Neural cell (in vitro differentiated cells): Measurements from ENCODE around the gene GADL1. TPM values are rescaled to one million over a fixed set of nuclear protein-coding genes. Genes with fewer than 3 reads are reported as not detected.

ENCODE experiments used
- H2AFZ ChIP-seq: fragments of 200-600, 300-800 bp; sonication (generic), shearing (Covaris generic); 2 replicates; pipeline ENCODE4 v1.6.0; 2014; ENCODE audit warnings: low read depth, mild to moderate bottlenecking, antibody characterized with exemption, low read length, moderate library complexity
- H3F3A ChIP-seq: fragments of 200-600 bp; shearing (Covaris generic); 2 replicates; pipeline ENCODE4 v1.6.1; 2016; ENCODE audit warnings: mild to moderate bottlenecking, moderate library complexity, mixed read lengths, antibody characterized with exemption, low read length; ENCODE audit not compliant: insufficient read depth, poor library complexity, severe bottlenecking
- H3K27ac ChIP-seq: fragments of 200-600, 300-800 bp; sonication (generic), shearing (Covaris generic); 2 replicates; pipeline ENCODE4 v1.5.1; 2014; ENCODE audit warnings: mild to moderate bottlenecking, low read length, moderate library complexity
- H3K27me3 ChIP-seq: fragments of 300-800, 200-600 bp; sonication (generic), shearing (Covaris generic); 2 replicates; pipeline ENCODE4 v1.6.0; 2014; ENCODE audit warnings: mild to moderate bottlenecking, low read depth, low read length, moderate library complexity; ENCODE audit not compliant: insufficient read depth
- H3K36me3 ChIP-seq: fragments of 300-800, 200-600 bp; sonication (generic), shearing (Covaris generic); 2 replicates; pipeline ENCODE4 v1.5.1; 2014; ENCODE audit warnings: mild to moderate bottlenecking, antibody characterized with exemption, low read length, moderate library complexity; ENCODE audit not compliant: insufficient read depth
- H3K4me2 ChIP-seq: fragments of 300-800, 200-600 bp; sonication (generic), shearing (Covaris generic); 2 replicates; pipeline ENCODE4 v1.6.0; 2014; ENCODE audit warnings: mild to moderate bottlenecking, low read length
- H3K4me3 ChIP-seq: fragments of 300-800, 200-600 bp; sonication (generic), shearing (Covaris generic); 2 replicates; pipeline ENCODE4 v1.5.1; 2014; ENCODE audit warnings: mild to moderate bottlenecking, low read length, moderate library complexity
- H3K79me2 ChIP-seq: fragments of 200-600 bp; shearing (Covaris generic); replicated peaks from 2 replicates; pipeline ENCODE4 v1.6.0; 2014; ENCODE audit warnings: mild to moderate bottlenecking, low read length, moderate library complexity; ENCODE audit not compliant: insufficient read depth
- H3K9ac ChIP-seq: fragments of 300-800, 200-600 bp; sonication (generic), shearing (Covaris generic); 2 replicates; pipeline ENCODE4 v1.6.1; 2016; ENCODE audit warnings: mild to moderate bottlenecking, low read length, mixed read lengths
- H3K9me2 ChIP-seq: fragments of 200-600 bp; shearing (Covaris generic); 2 replicates; pipeline ENCODE4 v1.6.1; 2016; ENCODE audit warnings: mild to moderate bottlenecking, low read length, mixed read lengths; ENCODE audit not compliant: insufficient read depth
- H3K9me3 ChIP-seq: fragments of 200-600, 300-800 bp; sonication (generic), shearing (Covaris generic); 2 replicates; pipeline ENCODE4 v1.6.1; 2016; ENCODE audit warnings: mild to moderate bottlenecking, mixed run types, low read length, moderate library complexity, mixed read lengths
- H4K20me1 ChIP-seq: fragments of 200-600 bp; shearing (Covaris generic); 2 replicates; pipeline ENCODE4 v1.6.1; 2016; ENCODE audit warnings: mild to moderate bottlenecking, mixed run types; ENCODE audit not compliant: insufficient read depth
- EP300 ChIP-seq: fragments of 450-650 bp; conservative IDR thresholded peaks from 2 replicates; pipeline ENCODE4 v1.6.1; 2014; ENCODE audit warnings: antibody characterized with exemption, mild to moderate bottlenecking, moderate library complexity; ENCODE audit not compliant: poor library complexity, severe bottlenecking
- EZH2 ChIP-seq: fragments of 200-600, 300-800 bp; shearing (Covaris generic), sonication (generic); IDR thresholded peaks from 2 replicates; pipeline ENCODE4 v1.6.1; 2014; ENCODE audit warnings: antibody characterized with exemption, low read length, borderline replicate concordance, mild to moderate bottlenecking; ENCODE audit not compliant: insufficient read depth, poor library complexity, severe bottlenecking
- MXI1 ChIP-seq: fragments of 450-650 bp; conservative IDR thresholded peaks from 2 replicates; pipeline ENCODE4 v1.6.1; 2014; ENCODE audit warnings: antibody characterized with exemption, mild to moderate bottlenecking; ENCODE audit not compliant: poor library complexity, severe bottlenecking
- POLR2AphosphoS5 ChIP-seq: IDR thresholded peaks from 2 replicates; pipeline ENCODE4 v1.6.1; 2012
- RAD21 ChIP-seq: fragments of 450-650 bp; conservative IDR thresholded peaks from 2 replicates; pipeline ENCODE4 v1.6.1; 2014; ENCODE audit warnings: antibody characterized with exemption, mild to moderate bottlenecking, moderate library complexity
- SMC3 ChIP-seq: fragments of 450-650 bp; conservative IDR thresholded peaks from 2 replicates; pipeline ENCODE4 v1.6.1; 2014; ENCODE audit warnings: antibody characterized with exemption, mild to moderate bottlenecking, moderate library complexity; ENCODE audit not compliant: poor library complexity
- TAF1 ChIP-seq: IDR thresholded peaks from 2 replicates; pipeline ENCODE4 v1.6.1; 2012; ENCODE audit warnings: low read depth
- polyA plus RNA-seq: library from polyadenylated mRNA; depleted of rRNA; stranded (reverse); fragments of >200 nt; gene quantifications from 2 replicates; pipeline ENCODE4 v1.2.3, GENCODE V29; 2014
- TF ChIP-seq, protein P1 (sequence below): IDR thresholded peaks from 2 replicates; pipeline ENCODE4 v1.6.1; 2012; ENCODE audit warnings: borderline replicate concordance
- TF ChIP-seq, protein P2 (sequence below): fragments of 450-650 bp; IDR thresholded peaks from 2 replicates; pipeline ENCODE4 v1.5.1; 2014; ENCODE audit warnings: antibody characterized with exemption, mild to moderate bottlenecking, moderate library complexity; ENCODE audit not compliant: poor library complexity, severe bottlenecking

Gene GADL1
- polyA plus RNA-seq, 1 donor from 2014 or later: not detected

DNA sequence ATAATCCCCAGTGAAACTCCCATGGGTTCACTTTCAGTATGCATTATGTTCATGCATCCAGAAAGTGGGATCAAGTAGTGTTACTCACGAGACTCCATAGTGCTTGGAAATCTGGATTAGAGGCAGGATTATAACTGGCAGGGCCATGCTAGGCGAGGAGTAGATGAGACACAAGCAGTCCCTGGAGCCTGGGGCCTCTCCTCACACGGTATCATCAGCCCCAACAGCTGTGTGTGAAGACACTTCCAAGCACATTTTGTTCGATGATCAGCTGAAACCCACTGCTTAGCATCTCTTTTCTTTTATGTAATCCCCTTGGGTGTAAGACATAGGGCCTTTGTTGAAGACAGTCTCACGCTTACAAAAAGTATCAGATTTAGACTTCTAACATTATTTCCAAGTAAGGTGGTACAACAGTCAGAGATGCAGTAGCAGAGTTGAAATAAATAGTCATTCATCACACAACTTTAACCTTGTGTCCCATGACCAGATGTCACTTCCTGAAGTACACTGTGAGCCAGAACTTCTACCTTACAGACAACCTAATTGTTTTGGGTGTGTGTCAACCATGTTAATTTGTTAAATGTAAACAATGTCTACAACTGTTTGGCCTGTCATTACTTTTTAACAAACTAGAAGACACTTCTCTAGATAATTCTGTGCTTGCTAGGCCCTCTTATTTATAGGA is 116.9 kb downstream of the GADL1 start:
- no peaks in the 10 kb centered on the region for H3F3A ChIP-seq
- H3K4me2 ChIP-seq: no peak overlapping the region
- H3K9me2 ChIP-seq: no peaks in the 10 kb centered on the region
- no peaks in the 10 kb centered on the region for H3K79me2 ChIP-seq
- no peak for TF ChIP-seq TAF1
- no peak for TF ChIP-seq EZH2
- TF ChIP-seq MXI1: no peak
- TF ChIP-seq, protein P1, sequence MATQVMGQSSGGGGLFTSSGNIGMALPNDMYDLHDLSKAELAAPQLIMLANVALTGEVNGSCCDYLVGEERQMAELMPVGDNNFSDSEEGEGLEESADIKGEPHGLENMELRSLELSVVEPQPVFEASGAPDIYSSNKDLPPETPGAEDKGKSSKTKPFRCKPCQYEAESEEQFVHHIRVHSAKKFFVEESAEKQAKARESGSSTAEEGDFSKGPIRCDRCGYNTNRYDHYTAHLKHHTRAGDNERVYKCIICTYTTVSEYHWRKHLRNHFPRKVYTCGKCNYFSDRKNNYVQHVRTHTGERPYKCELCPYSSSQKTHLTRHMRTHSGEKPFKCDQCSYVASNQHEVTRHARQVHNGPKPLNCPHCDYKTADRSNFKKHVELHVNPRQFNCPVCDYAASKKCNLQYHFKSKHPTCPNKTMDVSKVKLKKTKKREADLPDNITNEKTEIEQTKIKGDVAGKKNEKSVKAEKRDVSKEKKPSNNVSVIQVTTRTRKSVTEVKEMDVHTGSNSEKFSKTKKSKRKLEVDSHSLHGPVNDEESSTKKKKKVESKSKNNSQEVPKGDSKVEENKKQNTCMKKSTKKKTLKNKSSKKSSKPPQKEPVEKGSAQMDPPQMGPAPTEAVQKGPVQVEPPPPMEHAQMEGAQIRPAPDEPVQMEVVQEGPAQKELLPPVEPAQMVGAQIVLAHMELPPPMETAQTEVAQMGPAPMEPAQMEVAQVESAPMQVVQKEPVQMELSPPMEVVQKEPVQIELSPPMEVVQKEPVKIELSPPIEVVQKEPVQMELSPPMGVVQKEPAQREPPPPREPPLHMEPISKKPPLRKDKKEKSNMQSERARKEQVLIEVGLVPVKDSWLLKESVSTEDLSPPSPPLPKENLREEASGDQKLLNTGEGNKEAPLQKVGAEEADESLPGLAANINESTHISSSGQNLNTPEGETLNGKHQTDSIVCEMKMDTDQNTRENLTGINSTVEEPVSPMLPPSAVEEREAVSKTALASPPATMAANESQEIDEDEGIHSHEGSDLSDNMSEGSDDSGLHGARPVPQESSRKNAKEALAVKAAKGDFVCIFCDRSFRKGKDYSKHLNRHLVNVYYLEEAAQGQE: no peak
- no peak for TF ChIP-seq RAD21
- no peak for TF ChIP-seq POLR2AphosphoS5
- TF ChIP-seq, protein P2, sequence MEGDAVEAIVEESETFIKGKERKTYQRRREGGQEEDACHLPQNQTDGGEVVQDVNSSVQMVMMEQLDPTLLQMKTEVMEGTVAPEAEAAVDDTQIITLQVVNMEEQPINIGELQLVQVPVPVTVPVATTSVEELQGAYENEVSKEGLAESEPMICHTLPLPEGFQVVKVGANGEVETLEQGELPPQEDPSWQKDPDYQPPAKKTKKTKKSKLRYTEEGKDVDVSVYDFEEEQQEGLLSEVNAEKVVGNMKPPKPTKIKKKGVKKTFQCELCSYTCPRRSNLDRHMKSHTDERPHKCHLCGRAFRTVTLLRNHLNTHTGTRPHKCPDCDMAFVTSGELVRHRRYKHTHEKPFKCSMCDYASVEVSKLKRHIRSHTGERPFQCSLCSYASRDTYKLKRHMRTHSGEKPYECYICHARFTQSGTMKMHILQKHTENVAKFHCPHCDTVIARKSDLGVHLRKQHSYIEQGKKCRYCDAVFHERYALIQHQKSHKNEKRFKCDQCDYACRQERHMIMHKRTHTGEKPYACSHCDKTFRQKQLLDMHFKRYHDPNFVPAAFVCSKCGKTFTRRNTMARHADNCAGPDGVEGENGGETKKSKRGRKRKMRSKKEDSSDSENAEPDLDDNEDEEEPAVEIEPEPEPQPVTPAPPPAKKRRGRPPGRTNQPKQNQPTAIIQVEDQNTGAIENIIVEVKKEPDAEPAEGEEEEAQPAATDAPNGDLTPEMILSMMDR: no peak
- TF ChIP-seq SMC3: no peak
- TF ChIP-seq EP300: no peak
- no peak overlapping the region for H3K9ac ChIP-seq
- H4K20me1 ChIP-seq: no peaks in the 10 kb centered on the region
- H3K9me3 ChIP-seq: no peaks in the 10 kb centered on the region
- H2AFZ ChIP-seq: no peak overlapping the region
- H3K27me3 ChIP-seq: no peaks in the 10 kb centered on the region
- H3K36me3 ChIP-seq: no peaks in the 10 kb centered on the region
- H3K4me3 ChIP-seq: no peak overlapping the region
- no peak overlapping the region for H3K27ac ChIP-seq

DNA sequence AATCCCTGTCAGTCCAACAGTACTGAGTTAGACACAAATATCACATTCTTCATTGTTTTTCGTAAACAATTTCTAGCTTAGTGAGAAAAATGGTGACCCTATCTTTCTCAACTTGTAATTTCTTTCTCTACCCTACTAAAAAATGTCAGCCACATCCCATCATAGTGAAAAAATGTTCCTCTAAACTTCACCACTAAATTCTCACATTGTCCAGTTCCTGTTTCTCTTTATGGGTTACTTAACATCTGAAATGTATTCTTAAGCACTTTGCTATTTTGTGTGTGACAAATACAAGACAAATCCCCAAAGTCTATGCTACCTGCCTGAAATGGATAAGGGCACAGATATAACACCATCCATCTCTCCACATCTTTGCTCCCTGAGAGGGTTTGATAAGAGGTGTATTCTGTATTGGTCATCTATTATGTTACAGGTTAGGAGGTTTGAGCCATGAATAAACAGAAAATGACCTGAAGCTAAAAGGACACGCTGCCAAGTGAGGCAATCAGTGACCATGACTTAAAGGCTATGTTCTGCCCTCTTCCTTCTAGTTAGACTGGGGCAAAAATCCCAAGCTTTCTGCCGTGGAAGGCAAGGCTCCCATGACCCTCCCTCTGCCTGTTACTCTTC is 118.2 kb downstream of the GADL1 start:
- no peak overlapping the region for H3K27ac ChIP-seq
- TF ChIP-seq MXI1 (no peak), SMC3 (no peak)
- TF ChIP-seq, protein P1: no peak
- no peaks in the 10 kb centered on the region for H3F3A ChIP-seq
- H3K36me3 ChIP-seq: no peaks in the 10 kb centered on the region
- no peaks in the 10 kb centered on the region for H3K9me3 ChIP-seq
- H3K79me2 ChIP-seq: no peaks in the 10 kb centered on the region
- no peaks in the 10 kb centered on the region for H3K27me3 ChIP-seq
- H4K20me1 ChIP-seq: no peaks in the 10 kb centered on the region
- no peak overlapping the region for H3K4me3 ChIP-seq
- H3K9ac ChIP-seq: no peak overlapping the region
- no peak overlapping the region for H2AFZ ChIP-seq
- no peaks in the 10 kb centered on the region for H3K9me2 ChIP-seq
- H3K4me2 ChIP-seq: no peak overlapping the region
